Lower leg skin (tissue), 4 donors: Measurements from ENCODE around the gene DEPDC7. TPM values are rescaled to one million over a fixed set of nuclear protein-coding genes. Genes with fewer than 3 reads are reported as not detected.
"Not testable (repeated sequence)": the region's sequence is repeated elsewhere in the genome, so short reads cannot be mapped to it uniquely, and the experiment has no call there.

Experiments used
- DNase-seq, 2 donors: peaks; one replicate each; pipeline ENCODE4 v3.0.0-alpha.2; 2019; ENCODE audit warnings: low spot score in 2 of 2
- H3K4me3 ChIP-seq: fragments of 200-600 bp; sonication (generic); 2 replicates; pipeline ENCODE4 v1.5.1; 2017; ENCODE audit warnings: mild to moderate bottlenecking, low read depth; ENCODE audit not compliant: poor library complexity, severe bottlenecking
- POLR2A ChIP-seq, 2 donors: fragments of 450-650 bp; IDR thresholded peaks; one replicate each; pipeline ENCODE4 v1.6.1; 2016 to 2017; ENCODE audit warnings: antibody characterized with exemption in 2 of 2, mild to moderate bottlenecking in 1 of 2, moderate library complexity in 1 of 2
- WGBS, 2 donors: methylation state at CpG; one replicate each; pipeline ENCODE4 v1.1.5; 2018; 5-methylcytosine and 5-hydroxymethylcytosine counted together
- intact Hi-C: fragments of 100-400 bp; cut with DNase I; formaldehyde crosslinking; loops from one replicate; pipeline ENCODE4 v1.15.0; 2023; ENCODE audit warnings: low total_unique reads
- total RNA-seq, 4 donors: library from RNA; depleted of rRNA; stranded (reverse); fragments of >200 nt; gene quantifications; one replicate each; pipeline ENCODE4 v1.1.0, GENCODE V29; 2016
- TF ChIP-seq, protein P1 (sequence below), 3 donors: fragments of 450-650 bp; IDR thresholded peaks; one replicate each; pipeline ENCODE4 v1.5.1; 2016; ENCODE audit warnings: antibody characterized with exemption in 3 of 3, mild to moderate bottlenecking in 3 of 3, moderate library complexity in 2 of 3

DEPDC7 gene
- total RNA-seq, 4 donors from 2014 or later: 2.7 to 5.3 (median 4.0) TPM

- no peak overlapping the region for H3K4me3 ChIP-seq
- 84 to 92% methylated on average over 2 of the region's 2 CpGs for WGBS, 2 donors
- no peak for DNase-seq
- intact Hi-C loops: no loop called here
- no peak for TF ChIP-seq POLR2A (IDR thresholded peaks at IDR 0.05)
- TF ChIP-seq, protein P1, sequence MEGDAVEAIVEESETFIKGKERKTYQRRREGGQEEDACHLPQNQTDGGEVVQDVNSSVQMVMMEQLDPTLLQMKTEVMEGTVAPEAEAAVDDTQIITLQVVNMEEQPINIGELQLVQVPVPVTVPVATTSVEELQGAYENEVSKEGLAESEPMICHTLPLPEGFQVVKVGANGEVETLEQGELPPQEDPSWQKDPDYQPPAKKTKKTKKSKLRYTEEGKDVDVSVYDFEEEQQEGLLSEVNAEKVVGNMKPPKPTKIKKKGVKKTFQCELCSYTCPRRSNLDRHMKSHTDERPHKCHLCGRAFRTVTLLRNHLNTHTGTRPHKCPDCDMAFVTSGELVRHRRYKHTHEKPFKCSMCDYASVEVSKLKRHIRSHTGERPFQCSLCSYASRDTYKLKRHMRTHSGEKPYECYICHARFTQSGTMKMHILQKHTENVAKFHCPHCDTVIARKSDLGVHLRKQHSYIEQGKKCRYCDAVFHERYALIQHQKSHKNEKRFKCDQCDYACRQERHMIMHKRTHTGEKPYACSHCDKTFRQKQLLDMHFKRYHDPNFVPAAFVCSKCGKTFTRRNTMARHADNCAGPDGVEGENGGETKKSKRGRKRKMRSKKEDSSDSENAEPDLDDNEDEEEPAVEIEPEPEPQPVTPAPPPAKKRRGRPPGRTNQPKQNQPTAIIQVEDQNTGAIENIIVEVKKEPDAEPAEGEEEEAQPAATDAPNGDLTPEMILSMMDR (IDR thresholded peaks at IDR 0.05): no peak
Measured at GRCh38 chr11:33027233-33027632, 11.6 kb downstream of the DEPDC7 start.

- intact Hi-C loops: no loop called here
- no peak for DNase-seq
- TF ChIP-seq POLR2A (IDR thresholded peaks at IDR 0.05): no peak
- TF ChIP-seq, protein P1 (IDR thresholded peaks at IDR 0.05): no peak
- no peak overlapping the region for H3K4me3 ChIP-seq
- 62 to 71% methylated on average over 4 of the region's 4 CpGs for WGBS, 2 donors
Measured at GRCh38 chr11:33027846-33028536, 12.3 kb downstream of the DEPDC7 start.

DNA sequence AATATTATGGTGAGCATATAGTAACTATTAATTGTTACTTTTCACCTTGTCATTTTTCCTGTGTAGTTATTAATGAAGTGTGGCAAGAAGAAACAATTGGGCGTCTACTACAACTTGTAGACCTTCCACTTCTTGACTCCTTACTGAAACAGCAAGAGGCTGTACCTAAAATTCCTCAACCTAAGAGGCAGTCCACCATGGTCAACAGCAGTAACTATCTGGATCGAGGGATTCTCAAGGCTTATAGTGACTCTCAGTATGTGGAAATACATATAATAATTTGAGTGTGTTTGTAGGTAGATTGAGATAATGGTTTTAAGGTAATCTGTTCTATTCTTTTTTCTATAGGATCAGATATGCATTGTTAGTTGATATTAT lies 12.8 kb downstream of the DEPDC7 start:
- DNase-seq: no peak
- WGBS, 2 donors: 79 to 81% methylated on average over 2 of the region's 2 CpGs
- TF ChIP-seq, protein P1 (IDR thresholded peaks at IDR 0.05): no peak
- no peak for TF ChIP-seq POLR2A (IDR thresholded peaks at IDR 0.05)
- intact Hi-C loops: no loop called here
- no peak overlapping the region for H3K4me3 ChIP-seq

DNA sequence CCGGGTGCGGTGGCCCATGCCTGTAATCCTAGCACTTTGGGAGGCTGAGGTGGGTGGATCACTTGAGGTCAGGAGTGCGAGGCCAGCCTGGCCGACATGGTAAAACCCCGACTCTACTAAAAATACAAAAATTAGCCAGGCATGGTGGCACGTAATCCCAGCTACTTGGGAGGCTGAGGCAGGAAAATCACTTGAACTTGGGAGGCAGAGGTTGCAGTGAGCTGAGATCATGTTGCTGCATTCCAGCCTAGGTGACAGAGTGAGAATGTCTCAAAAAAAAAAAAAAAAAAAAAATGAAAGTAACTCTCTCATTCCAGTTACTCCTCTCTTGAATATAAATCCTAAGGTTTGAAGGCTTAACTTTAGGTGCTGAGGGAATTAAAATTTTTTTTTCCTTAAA lies 13.5 kb downstream of the DEPDC7 start:
- WGBS, 2 donors: 89 to 92% methylated on average over 6 of the region's 6 CpGs
- DNase-seq, intact Hi-C loops, H3K4me3 ChIP-seq: not testable (repeated sequence)

- intact Hi-C loops: no loop called here
- WGBS, 2 donors: 74 to 87% methylated on average over 4 of the region's 4 CpGs
- no peak overlapping the region for H3K4me3 ChIP-seq
- TF ChIP-seq POLR2A (IDR thresholded peaks at IDR 0.05): no peak
- TF ChIP-seq, protein P1 (IDR thresholded peaks at IDR 0.05): no peak
- DNase-seq: no peak
Measured at GRCh38 chr11:33033493-33033892, 17.8 kb downstream of the DEPDC7 start.

GRCh38 chr11:33035011-33035410 lies 19.3 kb downstream of the DEPDC7 start:
- TF ChIP-seq POLR2A (IDR thresholded peaks at IDR 0.05): no peak
- TF ChIP-seq, protein P1 (IDR thresholded peaks at IDR 0.05): no peak
- no peak for DNase-seq
- intact Hi-C loops: no loop called here
- no peak overlapping the region for H3K4me3 ChIP-seq
- WGBS, 2 donors: 89 to 98% methylated on average over 1 of the region's 1 CpG
